ENCODE results near the gene TPPP. TPM values are rescaled to one million over a fixed set of nuclear protein-coding genes. Genes with fewer than 3 reads are reported as not detected.

The TPPP gene
- total RNA-seq = 0.15 and 0.66 TPM in 2 replicates

GRCh38 chr5:693271-694041 lies at the start of gene TPPP:
Gene TPPP (minus strand): TSS chr5:693352. CDS start chr5:678060, 15,292 bp downstream.

GRCh38 chr5:611731-612486 lies 81.2 kb downstream of the TPPP start, which contains the start of gene CEP72:
Gene CEP72 (plus strand): TSS chr5:612340. CDS start chr5:612362, 22 bp downstream.

Other genes with a start within 250 kb of the TPPP start
- 0.87 and 1.3 TPM in 2 replicates for gene SLC9A3, start 168.9 kb downstream of the TPPP start, total RNA-seq
- 3.6 and 4.5 TPM in 2 replicates for gene CEP72, start 81.0 kb downstream of the TPPP start, total RNA-seq
- 0.29 TPM in 1 of 2 replicates, not detected in the other for gene ZDHHC11B, start 91.4 kb upstream of the TPPP start, total RNA-seq
- gene ZDHHC11, start 157.6 kb upstream of the TPPP start, total RNA-seq = 0.87 and 2.8 TPM in 2 replicates
- gene BRD9, start 199.4 kb upstream of the TPPP start, total RNA-seq = 42.3 and 50.3 TPM in 2 replicates
- gene TRIP13, start 199.5 kb upstream of the TPPP start, total RNA-seq = 5.6 and 32.1 TPM in 2 replicates